ENCODE results near the gene CAPNS1. TPM values are rescaled to one million over a fixed set of nuclear protein-coding genes. Genes with fewer than 3 reads are reported as not detected.

CAPNS1 gene
- total and polyA plus RNA-seq, 2 of the 13 experiments (the other 11 are each of a cell fraction or from before 2014, with no cell fraction given) = 322 to 526 TPM

DNA sequence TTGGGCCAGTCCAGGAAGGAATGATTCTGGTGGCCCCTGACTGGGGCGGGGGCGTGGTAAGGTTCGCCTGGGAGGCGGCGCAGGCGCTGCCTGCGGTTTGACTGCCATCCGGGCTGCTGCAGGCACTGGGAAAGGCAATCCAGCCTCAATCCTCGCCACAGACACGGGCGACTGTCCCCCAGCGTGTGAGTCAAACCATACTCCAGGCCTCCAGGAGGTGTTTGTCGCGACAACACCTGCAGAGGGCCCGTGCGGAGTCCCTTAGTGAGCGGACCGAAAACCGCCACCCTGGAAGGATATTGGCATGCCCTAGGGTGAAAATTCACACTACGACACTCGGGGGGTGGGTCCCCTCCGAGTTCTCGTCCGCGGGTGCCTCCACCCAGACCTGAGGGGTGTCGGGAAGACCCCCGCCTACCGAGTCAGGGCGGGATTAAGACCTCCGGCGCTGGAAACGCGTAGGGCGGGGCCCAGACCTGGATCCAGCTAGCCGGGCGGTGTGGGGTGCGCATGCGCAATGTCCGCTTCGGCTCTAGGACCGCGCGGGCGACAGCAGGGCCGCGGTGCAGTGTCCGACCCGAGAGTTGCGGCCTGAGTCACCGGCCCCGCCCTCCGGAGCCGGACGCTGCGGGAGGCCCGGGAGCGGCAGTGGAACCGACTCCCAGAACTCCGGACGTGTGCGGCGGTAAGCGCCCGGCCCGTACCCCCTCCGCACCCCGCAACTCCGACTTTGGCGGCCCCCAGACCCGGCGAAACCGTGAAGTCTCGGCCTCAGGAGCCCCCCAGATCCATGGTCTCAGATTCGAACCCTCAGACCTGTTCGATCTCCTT is at the start of gene CAPNS1 (continued):
- TF ChIP-seq, protein P1, sequence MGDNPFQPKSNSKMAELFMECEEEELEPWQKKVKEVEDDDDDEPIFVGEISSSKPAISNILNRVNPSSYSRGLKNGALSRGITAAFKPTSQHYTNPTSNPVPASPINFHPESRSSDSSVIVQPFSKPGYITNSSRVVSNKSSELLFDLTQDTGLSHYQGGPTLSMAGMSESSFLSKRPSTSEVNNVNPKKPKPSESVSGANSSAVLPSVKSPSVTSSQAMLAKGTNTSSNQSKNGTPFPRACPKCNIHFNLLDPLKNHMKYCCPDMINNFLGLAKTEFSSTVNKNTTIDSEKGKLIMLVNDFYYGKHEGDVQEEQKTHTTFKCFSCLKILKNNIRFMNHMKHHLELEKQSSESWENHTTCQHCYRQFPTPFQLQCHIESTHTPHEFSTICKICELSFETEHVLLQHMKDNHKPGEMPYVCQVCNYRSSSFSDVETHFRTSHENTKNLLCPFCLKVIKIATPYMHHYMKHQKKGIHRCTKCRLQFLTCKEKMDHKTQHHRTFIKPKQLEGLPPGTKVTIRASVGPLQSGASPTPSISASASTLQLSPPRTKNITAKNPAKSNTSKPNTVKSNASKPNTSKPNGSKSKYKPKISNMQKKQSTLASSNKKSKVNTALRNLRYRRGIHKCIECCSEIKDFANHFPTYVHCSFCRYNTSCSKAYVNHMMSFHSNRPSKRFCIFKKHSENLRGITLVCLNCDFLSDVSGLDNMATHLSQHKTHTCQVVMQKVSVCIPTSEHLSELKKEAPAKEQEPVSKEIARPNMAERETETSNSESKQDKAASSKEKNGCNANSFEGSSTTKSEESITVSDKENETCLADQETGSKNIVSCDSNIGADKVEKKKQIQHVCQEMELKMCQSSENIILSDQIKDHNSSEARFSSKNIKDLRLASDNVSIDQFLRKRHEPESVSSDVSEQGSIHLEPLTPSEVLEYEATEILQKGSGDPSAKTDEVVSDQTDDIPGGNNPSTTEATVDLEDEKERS (CRISPR knock-in tag; IDR thresholded peaks at IDR 0.05) = no peak
- TF ChIP-seq DMAP1 (CRISPR knock-in tag; IDR thresholded peaks at IDR 0.05) (peak; percentile 75; the same call in 1 of the 2 replicates), MAZ (IDR thresholded peaks at IDR 0.05; ENCODE audit: borderline replicate concordance, low read depth, low read length) (peak; percentile 48; the same call in 1 of the 2 replicates), MAZ (CRISPR knock-in tag; IDR thresholded peaks at IDR 0.05; ENCODE audit: low read depth) (peak; percentile 92), RFXAP (CRISPR knock-in tag; IDR thresholded peaks at IDR 0.05; ENCODE audit: borderline replicate concordance) (peak; percentile 41; the same call in 1 of the 2 replicates), ZNF704 (CRISPR knock-in tag; IDR thresholded peaks at IDR 0.05; ENCODE audit: borderline replicate concordance) (no peak), ZNF354B (CRISPR knock-in tag; IDR thresholded peaks at IDR 0.05) (no peak), FOXJ3 (CRISPR knock-in tag; IDR thresholded peaks at IDR 0.05; ENCODE audit: borderline replicate concordance) (peak; percentile 55; the same call in 1 of the 2 replicates), DNMT1 (CRISPR knock-in tag; IDR thresholded peaks at IDR 0.05) (0 out of 2 replicates have a peak, but pooled peaks have one; percentile 22), SMARCE1 (IDR thresholded peaks at IDR 0.05; ENCODE audit: borderline replicate concordance) (no peak), ZMAT3 (CRISPR knock-in tag; conservative IDR thresholded peaks at IDR 0.05) (0 out of 2 replicates have a peak, but pooled peaks have one; percentile 17), GMEB1 (CRISPR knock-in tag; IDR thresholded peaks at IDR 0.05; ENCODE audit: borderline replicate concordance) (peak; percentile 83), ARID4A (CRISPR knock-in tag; IDR thresholded peaks at IDR 0.05; ENCODE audit: borderline replicate concordance) (peak; percentile 90), ZNF713 (CRISPR knock-in tag; IDR thresholded peaks at IDR 0.05) (0 out of 2 replicates have a peak, but pooled peaks have one; percentile 90), SAP130 (CRISPR knock-in tag; IDR thresholded peaks at IDR 0.05; ENCODE audit: low read depth) (peak; percentile 89), KLF13 (CRISPR knock-in tag; IDR thresholded peaks at IDR 0.05) (no peak), ZSCAN25 (CRISPR knock-in tag; IDR thresholded peaks at IDR 0.05) (peak; percentile 57; the same call in 1 of the 2 replicates), FLYWCH1 (CRISPR knock-in tag; IDR thresholded peaks at IDR 0.05) (no peak), ADNP (CRISPR knock-in tag; IDR thresholded peaks at IDR 0.05) (no peak; the same call in 1 of the 2 replicates)

Data from HepG2 (cell line).